ENCODE measurements around the gene NT5DC2.

NT5DC2 gene

GRCh38 chr3:52487788-52488691, 45.6 kb downstream of the NT5DC2 start:
- no peak for DNase-seq (ENCODE audit: low spot score)

GRCh38 chr3:52487050-52487787, 46.4 kb downstream of the NT5DC2 start:
- DNase-seq (ENCODE audit: low spot score): no peak

GRCh38 chr3:52484680-52485461, 48.8 kb downstream of the NT5DC2 start:
- DNase-seq (ENCODE audit: low spot score): no peak

DNA sequence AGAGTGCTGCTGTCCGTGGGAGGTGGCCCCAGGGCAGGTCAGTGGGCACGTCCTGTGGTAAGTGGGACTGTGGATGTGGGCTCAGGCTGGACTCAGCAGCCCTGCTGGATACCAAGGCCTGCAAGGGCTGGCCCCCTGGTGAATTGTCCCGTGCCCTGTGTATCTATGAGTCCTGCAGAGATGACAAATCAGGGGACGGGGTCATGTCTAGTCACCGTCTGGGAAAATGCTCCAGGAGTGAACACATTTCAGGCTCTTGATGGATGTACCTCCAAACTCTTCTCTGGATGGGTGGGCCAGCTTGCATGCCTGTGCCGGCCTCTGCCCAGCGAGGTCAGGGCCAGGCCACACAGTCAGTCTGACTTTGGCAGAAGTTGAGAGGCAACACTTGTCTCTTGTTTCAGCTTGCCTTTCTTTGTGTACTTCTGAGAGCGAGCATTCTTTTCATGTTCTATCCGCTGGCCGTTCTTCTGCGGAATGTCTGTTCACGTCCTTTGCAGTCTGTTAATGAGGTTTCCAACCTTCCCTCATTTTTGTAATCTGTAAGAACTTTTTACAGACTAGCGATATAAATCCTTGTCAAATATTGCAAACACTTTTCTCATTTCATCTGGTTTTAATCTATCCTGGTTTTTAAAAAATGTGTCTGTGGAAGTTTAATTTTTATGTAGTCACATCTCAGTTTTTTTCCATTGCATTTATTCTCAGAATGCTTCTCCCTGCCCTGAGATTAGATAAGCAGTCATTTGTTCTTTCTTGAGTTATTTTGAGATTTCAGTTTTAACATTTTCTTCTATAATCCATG, 49.9 kb downstream of the NT5DC2 start:
- DNase-seq (ENCODE audit: low spot score): no peak

DNA sequence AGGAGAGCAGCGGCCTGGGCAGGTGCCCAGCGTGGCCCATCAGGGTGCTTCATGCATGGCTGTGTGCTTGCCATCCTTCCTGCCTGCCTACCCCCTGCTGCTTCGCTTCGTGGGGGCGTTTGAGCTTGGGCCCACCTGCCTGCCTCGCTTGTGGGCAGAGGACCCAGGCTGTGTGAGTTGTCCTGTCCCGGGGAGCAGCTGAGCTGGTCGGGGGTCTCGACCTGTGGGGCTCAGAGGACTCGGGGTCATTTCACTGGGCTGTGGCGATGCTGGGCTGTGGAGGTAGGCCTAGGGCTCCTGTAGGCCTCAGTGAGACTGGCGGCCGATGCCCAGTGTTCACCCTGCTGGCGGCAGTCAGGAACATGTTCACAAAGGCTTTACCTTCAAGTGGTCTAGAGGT, 50.6 kb downstream of the NT5DC2 start:
- no peak for DNase-seq (ENCODE audit: low spot score)

GRCh38 chr3:52481819-52482521, 51.7 kb downstream of the NT5DC2 start:
- no peak for DNase-seq (ENCODE audit: low spot score)

DNA sequence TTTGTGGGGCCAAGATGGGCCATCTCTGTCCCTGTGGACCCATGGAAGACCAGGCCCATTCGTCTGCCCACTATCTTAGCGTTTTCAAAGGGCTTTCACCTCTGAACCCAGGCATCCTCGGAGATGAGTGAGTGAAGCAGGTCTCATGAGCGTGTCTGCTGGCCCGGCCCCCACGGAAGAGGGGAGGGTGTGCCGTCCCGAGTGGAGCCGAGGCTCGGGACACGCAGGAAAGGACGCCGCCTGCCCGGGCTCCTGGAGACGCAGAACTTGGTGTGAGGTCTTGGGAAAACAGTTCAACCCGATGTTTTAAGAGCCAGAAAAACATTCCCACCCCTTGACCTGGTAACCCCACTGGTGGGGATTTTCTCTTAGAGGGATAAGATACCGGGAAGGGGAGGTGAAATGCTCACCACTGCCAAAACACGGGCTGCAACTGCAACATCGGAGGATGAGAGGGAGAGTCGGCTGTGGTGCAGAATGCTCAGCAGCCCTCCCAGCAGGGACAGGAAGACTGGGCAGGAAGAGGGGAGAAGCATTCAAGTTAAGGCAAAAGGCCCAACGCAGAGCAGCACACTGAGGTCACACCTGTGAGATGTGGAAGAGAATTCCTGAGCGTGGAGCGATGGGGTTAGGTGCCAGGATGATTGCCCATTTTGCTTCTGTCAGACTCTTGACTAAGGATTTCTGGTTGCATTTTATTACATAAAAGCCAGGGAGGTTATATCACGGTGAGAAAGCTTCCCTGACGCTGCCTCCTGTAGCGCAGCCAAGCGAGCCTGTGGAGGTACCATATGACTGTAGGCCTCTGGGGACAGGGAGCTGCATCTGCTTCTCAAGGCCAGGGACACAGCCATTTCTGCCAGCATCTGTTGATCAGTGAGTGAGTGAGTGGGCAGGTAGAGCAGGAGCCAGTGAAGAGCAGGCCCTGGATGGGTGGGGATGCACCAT, 52.6 kb downstream of the NT5DC2 start:
- no peak for DNase-seq (ENCODE audit: low spot score)

DNA sequence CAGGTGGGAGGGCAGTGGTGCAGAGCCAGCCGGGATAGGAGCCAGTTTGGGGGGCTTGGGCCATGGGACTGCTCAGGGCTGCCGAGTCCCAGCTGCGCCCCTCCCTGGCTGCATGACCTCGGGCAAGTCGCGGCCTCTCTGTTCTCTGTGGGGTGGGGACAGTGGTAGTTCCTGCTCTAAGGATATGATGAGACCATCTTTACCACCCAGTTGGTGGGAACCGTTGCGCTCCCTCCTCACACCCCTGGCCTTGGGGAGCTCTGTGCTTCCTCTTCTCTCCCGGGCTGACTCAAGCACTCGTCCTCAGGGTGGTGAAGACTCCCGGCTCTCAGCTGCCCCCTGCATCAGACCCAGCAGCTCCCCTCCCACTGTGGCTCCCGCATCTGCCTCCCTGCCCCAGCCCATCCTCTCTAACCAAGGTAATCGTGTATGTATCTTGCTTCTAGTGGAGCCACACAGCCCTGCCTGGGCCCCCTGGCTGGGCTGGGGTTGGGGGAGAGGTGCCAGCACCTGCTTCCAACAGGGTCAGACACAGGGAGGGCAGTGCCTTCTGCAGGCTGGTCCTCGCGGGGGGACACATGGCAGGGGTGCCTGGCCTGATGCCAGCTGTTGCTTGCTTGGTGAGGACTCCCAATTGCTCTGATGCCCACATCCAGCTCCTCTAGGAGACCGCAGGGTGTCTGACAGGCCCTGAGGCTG, 53.6 kb downstream of the NT5DC2 start:
- DNase-seq (ENCODE audit: low spot score): no peak

DNA sequence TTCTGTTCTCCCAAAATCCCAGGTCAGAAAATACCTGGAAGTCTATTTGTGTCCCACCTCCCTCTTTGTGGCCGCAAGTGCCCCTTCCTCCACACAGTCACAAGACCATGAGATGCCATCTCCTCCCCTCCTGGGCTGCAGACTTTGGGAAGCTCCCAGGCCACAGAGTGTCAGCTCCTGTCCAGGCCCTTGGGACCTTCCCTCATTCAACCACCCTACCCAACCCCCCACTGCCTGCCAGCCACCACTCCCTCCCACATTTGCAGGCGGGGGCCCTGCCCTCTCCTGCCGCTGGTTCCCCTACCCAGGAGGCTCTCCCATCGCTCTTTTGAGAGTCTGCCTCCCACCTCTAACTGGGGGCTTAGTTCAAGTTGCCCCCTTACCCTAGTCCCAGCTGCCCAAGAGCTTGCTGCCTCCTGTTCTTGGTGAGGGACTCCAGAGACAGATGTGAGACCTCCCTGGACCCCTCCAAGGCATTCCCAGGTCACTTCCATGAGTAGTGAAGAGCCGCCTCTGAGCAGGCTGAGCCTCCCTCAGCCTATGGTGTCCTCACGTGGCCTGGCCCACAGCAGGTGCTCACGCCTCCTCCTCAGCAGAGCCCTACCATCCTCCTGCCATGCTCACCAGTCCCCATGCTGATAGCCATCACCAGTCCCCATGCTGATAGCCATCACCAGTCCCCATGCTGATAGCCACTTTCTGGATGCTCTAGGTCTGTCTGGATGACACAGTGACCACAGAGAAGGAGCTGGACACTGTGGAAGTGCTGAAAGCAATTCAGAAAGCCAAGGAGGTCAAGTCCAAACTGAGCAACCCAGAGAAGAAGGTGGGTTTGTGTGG, 54.4 kb downstream of the NT5DC2 start:
- DNase-seq (ENCODE audit: low spot score): no peak

- no peak for DNase-seq (ENCODE audit: low spot score)
Measured at GRCh38 chr3:52477796-52478095, 55.9 kb downstream of the NT5DC2 start.

GRCh38 chr3:52477076-52477795, 56.4 kb downstream of the NT5DC2 start:
- DNase-seq (ENCODE audit: low spot score): no peak
